Ovary (tissue), 9 donors: ENCODE measurements around the gene ANKRD27. TPM values are rescaled to one million over a fixed set of nuclear protein-coding genes. Genes with fewer than 3 reads are reported as not detected.

Experiments
- DNase-seq, 5 donors: peaks; one replicate each; pipeline ENCODE4 v3.0.0-alpha.2; 2019 to 2020
- H3K27ac ChIP-seq, 2 donors: fragments of 200-600 bp; one replicate each; pipeline versions ENCODE4 v1.5.1 to v1.8.0; 2019 to 2022
- H3K27me3 ChIP-seq: fragments of 200-600 bp; one replicate; pipeline ENCODE4 v1.8.0; 2022
- H3K36me3 ChIP-seq: fragments of 200-600 bp; sonication (generic); one replicate; pipeline ENCODE4 v1.5.1; 2019
- H3K4me1 ChIP-seq: one replicate; pipeline ENCODE4 v1.8.1; 2013; ENCODE audit warnings: mild to moderate bottlenecking, moderate library complexity; ENCODE audit not compliant: insufficient read depth
- H3K4me3 ChIP-seq: fragments of 200-600 bp; sonication (generic); one replicate; pipeline ENCODE4 v1.5.1; 2017
- H3K9me3 ChIP-seq, 2 donors: fragments of 200-600 bp in 1 of 2; sonication (generic) in 1 of 2; one replicate each; pipeline versions ENCODE4 v1.5.1 to v1.8.1; 2013 to 2019; ENCODE audit warnings: mild to moderate bottlenecking in 1 of 2, moderate library complexity in 1 of 2
- EP300 ChIP-seq: sonication (generic); formaldehyde crosslinking; IDR thresholded peaks from one replicate; pipeline ENCODE4 v1.6.1; 2017; ENCODE audit warnings: antibody characterized with exemption
- POLR2A ChIP-seq: fragments of 450-650 bp; IDR thresholded peaks from one replicate; pipeline ENCODE4 v1.6.1; 2017; ENCODE audit warnings: antibody characterized with exemption, mild to moderate bottlenecking, moderate library complexity
- WGBS, 3 donors: extraction: QIAGEN DNeasy Blood & Tissue Kit in 1 of 3; methylation state at CpG; one replicate each; pipeline versions ENCODE4 v1.1.5 to v1.1.7; 2013 to 2017; 5-methylcytosine and 5-hydroxymethylcytosine counted together
- intact Hi-C, 4 donors: fragments of 100-400 bp; cut with DNase I; formaldehyde crosslinking; loops; one replicate each; pipeline versions ENCODE4 v1.11.0 to v1.15.1; 2022 to 2023
- polyA plus RNA-seq, 2 donors: library from polyadenylated mRNA; stranded (reverse); fragments of 200-250 nt in 1 of 2; fragments of 350-450 nt in 1 of 2; fragmentation: Illumina TruSeq in 1 of 2; extraction: RNeasy Lipid Tissue Mini Kit (QIAGEN cat#74804) in 1 of 2; gene quantifications; one replicate each; pipeline ENCODE4 v1.2.3, GENCODE V29; 2013 to 2014
- total RNA-seq, 7 donors: library from RNA; depleted of rRNA in 2 of 7; stranded (reverse); fragments of >200 nt in 2 of 7; fragmentation: NEBNext Ultra II Directional in 3 of 7; extraction: Animal tissue kit (Norgen Biotek cat#: 25700) in 3 of 7; gene quantifications; one replicate each; pipeline versions ENCODE4 v1.1.0 to v1.2.4, GENCODE V29; 2016 to 2023
- TF ChIP-seq, protein P1 (sequence below), 3 donors: fragments of 450-650 bp in 2 of 3; fragments of 200-600 bp in 1 of 3; IDR thresholded peaks; one replicate each; pipeline versions ENCODE4 v1.5.1 to v1.8.0; 2016 to 2022; ENCODE audit warnings: antibody characterized with exemption in 3 of 3, mild to moderate bottlenecking in 1 of 3
- donor health status: DM: no; HTN: no; CAD: no; lungs with moderate emphysema.
- donor health status: DM: no; HTN: no; CAD: no.
- donor health status: Bipolar disorder and iron deficiency.
- donor health status: DM: yes; HTN: yes; CAD: no.
- donor health status: DM: no; HTN: no; CAD: no.
- donor health status: DM: yes; HTN: yes; CAD: no.

The ANKRD27 gene
- total and polyA plus RNA-seq, 9 donors, result 9.9 to 33.6 (median 21.9) TPM

GRCh38 chr19:32686847-32687475, 12.0 kb upstream of the ANKRD27 start:
- H3K4me3 ChIP-seq, result no peak overlapping the region
- no peak overlapping the region for H3K27ac ChIP-seq
- H3K36me3 ChIP-seq, result no peaks in the 10 kb centered on the region
- intact Hi-C loops, result no loop called here
- H3K9me3 ChIP-seq, result no peaks in the 10 kb centered on the region
- no peaks in the 10 kb centered on the region for H3K27me3 ChIP-seq
- TF ChIP-seq EP300, result no peak
- no peak for TF ChIP-seq POLR2A
- TF ChIP-seq, protein P1, sequence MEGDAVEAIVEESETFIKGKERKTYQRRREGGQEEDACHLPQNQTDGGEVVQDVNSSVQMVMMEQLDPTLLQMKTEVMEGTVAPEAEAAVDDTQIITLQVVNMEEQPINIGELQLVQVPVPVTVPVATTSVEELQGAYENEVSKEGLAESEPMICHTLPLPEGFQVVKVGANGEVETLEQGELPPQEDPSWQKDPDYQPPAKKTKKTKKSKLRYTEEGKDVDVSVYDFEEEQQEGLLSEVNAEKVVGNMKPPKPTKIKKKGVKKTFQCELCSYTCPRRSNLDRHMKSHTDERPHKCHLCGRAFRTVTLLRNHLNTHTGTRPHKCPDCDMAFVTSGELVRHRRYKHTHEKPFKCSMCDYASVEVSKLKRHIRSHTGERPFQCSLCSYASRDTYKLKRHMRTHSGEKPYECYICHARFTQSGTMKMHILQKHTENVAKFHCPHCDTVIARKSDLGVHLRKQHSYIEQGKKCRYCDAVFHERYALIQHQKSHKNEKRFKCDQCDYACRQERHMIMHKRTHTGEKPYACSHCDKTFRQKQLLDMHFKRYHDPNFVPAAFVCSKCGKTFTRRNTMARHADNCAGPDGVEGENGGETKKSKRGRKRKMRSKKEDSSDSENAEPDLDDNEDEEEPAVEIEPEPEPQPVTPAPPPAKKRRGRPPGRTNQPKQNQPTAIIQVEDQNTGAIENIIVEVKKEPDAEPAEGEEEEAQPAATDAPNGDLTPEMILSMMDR (IDR thresholded peaks at IDR 0.05), result no peak
- DNase-seq, result no peak
- 73 to 93% (median 90%) methylated on average over 6 of the region's 6 CpGs for WGBS, 3 donors
- H3K4me1 ChIP-seq, result peaks cover 2% of the 10 kb centered on the region

GRCh38 chr19:32682317-32682716, 7.3 kb upstream of the ANKRD27 start:
- H3K4me1 ChIP-seq, result no peaks in the 10 kb centered on the region
- TF ChIP-seq POLR2A, result no peak
- TF ChIP-seq, protein P1 (IDR thresholded peaks at IDR 0.05), result no peak
- no peak for TF ChIP-seq EP300
- no peak overlapping the region for H3K27ac ChIP-seq
- no peaks in the 10 kb centered on the region for H3K36me3 ChIP-seq
- intact Hi-C loops, result no loop called here
- 85 to 93% (median 90%) methylated on average over 4 of the region's 4 CpGs for WGBS, 3 donors
- no peaks in the 10 kb centered on the region for H3K9me3 ChIP-seq
- no peak for DNase-seq
- H3K27me3 ChIP-seq, result peaks cover 3% of the 10 kb centered on the region
- no peak overlapping the region for H3K4me3 ChIP-seq

GRCh38 chr19:32680986-32681385, 6.0 kb upstream of the ANKRD27 start:
- Histone ChIP-seq H3K27ac (no peak overlapping the region), H3K27me3 (peaks cover 5% of the 10 kb centered on the region), H3K4me1 (no peaks in the 10 kb centered on the region), H3K4me3 (no peak overlapping the region), H3K36me3 (no peaks in the 10 kb centered on the region), H3K9me3 (no peaks in the 10 kb centered on the region)
- TF ChIP-seq, protein P1 (IDR thresholded peaks at IDR 0.05), result no peak
- TF ChIP-seq EP300, result no peak
- no peak for TF ChIP-seq POLR2A
- 42 to 62% (median 45%) methylated on average over 2 of the region's 2 CpGs for WGBS, 3 donors
- intact Hi-C loops, result no loop called here
- no peak for DNase-seq

DNA sequence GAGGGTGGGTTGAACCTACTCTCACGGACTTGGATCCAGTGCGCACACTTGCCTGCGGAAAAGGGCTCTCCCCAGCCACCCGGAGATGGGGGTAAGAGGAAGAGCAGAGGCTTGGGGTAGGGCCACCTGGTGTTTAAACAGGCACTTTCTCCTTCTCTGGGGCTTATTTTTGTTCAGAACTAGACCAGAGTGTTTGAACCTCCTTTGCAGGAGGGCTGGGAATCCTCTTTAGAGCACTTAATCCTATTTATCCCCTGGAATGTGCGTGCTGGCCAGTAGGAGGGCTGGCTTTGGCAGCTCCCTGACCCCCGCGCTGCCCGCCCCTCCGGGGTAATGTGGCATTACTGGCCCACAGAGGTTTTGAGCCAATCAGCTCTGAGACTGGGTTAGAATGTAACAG, 2.7 kb upstream of the ANKRD27 start:
- H3K27ac ChIP-seq, result no peak overlapping the region
- H3K27me3 ChIP-seq, result peaks cover 7% of the 10 kb centered on the region
- TF ChIP-seq POLR2A, result no peak
- TF ChIP-seq EP300, result no peak
- TF ChIP-seq, protein P1 (IDR thresholded peaks at IDR 0.05), result no peak
- no peaks in the 10 kb centered on the region for H3K36me3 ChIP-seq
- intact Hi-C loops, result no loop called here
- DNase-seq, result no peak
- WGBS, 3 donors, result 47 to 54% (median 48%) methylated on average over 9 of the region's 9 CpGs
- no peak overlapping the region for H3K4me3 ChIP-seq
- no peaks in the 10 kb centered on the region for H3K9me3 ChIP-seq
- peaks cover 2% of the 10 kb centered on the region for H3K4me1 ChIP-seq
